Type B pancreatic cell (in vitro differentiated cells): ENCODE measurements around the gene MGMT. TPM values are rescaled to one million over a fixed set of nuclear protein-coding genes. Genes with fewer than 3 reads are reported as not detected.

Experiments used
- DNase-seq: peaks from one replicate; pipeline ENCODE4 v3.0.0; 2021; ENCODE audit warnings: mixed read lengths; ENCODE audit not compliant: unreplicated experiment; ENCODE audit errors: extremely low spot score
- H3K27ac Mint-ChIP-seq: 2 replicates; pipeline ENCODE4 v1.8.0; 2021; ENCODE audit warnings: mild to moderate bottlenecking, mixed read lengths
- H3K27me3 Mint-ChIP-seq: 2 replicates; pipeline ENCODE4 v1.8.0; 2021; ENCODE audit warnings: mixed read lengths
- H3K36me3 Mint-ChIP-seq: 2 replicates; pipeline ENCODE4 v1.8.0; 2021; ENCODE audit warnings: mixed read lengths
- H3K4me1 Mint-ChIP-seq: one replicate; pipeline ENCODE4 v1.8.0; 2021; ENCODE audit warnings: mixed read lengths; ENCODE audit not compliant: unreplicated experiment
- H3K4me3 Mint-ChIP-seq: 2 replicates; pipeline ENCODE4 v1.8.0; 2021; ENCODE audit warnings: mild to moderate bottlenecking, mixed read lengths
- H3K9me3 Mint-ChIP-seq: 2 replicates; pipeline ENCODE4 v1.8.0; 2021; ENCODE audit warnings: mixed read lengths
- total RNA-seq: library from RNA; stranded (reverse); gene quantifications from 2 replicates; pipeline ENCODE4 v1.2.1, GENCODE V29; 2021; ENCODE audit warnings: low replicate concordance
- TF ChIP-seq, protein P1 (sequence below): fragments of 200-600 bp; sonication (generic); conservative IDR thresholded peaks from 2 replicates; pipeline ENCODE4 v1.5.0; 2021; ENCODE audit warnings: antibody characterized with exemption, mild to moderate bottlenecking

The MGMT gene
- total RNA-seq, 1 donor from 2014 or later = 18.8 TPM

DNA sequence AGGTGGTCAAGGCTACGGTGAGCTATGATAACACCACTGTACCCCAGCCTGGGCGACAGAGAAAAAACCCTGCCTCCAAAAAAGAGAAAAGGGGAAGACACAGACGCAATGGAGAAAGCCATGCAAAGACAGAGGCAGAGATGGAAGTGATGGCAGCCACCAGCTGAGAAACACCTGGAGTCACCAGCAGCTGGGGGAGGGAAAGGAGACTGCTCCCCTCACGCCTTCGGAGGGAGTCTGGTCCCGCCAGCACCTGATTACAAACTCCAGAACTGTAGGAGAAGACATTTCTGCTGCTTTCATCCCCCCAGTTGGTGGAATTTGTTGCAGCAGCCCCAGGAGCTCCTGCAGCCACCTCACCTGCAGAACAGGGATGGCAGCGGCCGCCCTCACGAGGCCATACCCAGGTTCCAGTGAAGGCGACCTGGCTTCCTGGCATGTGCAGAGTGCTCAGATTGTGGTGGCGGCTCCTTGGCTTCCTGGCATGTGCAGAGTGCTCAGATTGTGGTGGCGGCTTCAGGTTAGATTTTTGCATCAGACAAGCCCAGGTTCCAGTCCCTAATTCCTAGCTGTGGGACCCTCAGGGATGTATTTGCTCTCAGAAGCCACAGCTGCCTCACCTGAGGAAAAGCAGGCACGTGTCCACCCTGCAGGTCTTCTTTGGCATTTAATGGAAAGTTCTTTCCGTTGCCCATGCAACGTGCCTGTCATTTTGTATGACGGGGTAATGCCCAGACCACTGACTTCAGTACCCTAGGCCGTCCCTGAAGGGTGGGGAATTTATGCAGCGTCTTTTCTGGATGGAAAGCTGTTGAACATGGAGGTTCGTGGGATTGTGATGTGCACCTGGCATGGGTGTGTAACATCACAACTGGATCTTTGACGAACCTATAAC lies 314.1 kb downstream of the MGMT start:
- H3K4me1 Mint-ChIP-seq = no peaks in the 10 kb centered on the region
- TF ChIP-seq, protein P1, sequence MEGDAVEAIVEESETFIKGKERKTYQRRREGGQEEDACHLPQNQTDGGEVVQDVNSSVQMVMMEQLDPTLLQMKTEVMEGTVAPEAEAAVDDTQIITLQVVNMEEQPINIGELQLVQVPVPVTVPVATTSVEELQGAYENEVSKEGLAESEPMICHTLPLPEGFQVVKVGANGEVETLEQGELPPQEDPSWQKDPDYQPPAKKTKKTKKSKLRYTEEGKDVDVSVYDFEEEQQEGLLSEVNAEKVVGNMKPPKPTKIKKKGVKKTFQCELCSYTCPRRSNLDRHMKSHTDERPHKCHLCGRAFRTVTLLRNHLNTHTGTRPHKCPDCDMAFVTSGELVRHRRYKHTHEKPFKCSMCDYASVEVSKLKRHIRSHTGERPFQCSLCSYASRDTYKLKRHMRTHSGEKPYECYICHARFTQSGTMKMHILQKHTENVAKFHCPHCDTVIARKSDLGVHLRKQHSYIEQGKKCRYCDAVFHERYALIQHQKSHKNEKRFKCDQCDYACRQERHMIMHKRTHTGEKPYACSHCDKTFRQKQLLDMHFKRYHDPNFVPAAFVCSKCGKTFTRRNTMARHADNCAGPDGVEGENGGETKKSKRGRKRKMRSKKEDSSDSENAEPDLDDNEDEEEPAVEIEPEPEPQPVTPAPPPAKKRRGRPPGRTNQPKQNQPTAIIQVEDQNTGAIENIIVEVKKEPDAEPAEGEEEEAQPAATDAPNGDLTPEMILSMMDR = no peak
- H3K27me3 Mint-ChIP-seq = no peaks in the 10 kb centered on the region
- DNase-seq = no peak
- H3K36me3 Mint-ChIP-seq = peaks cover 2% of the 10 kb centered on the region
- H3K27ac Mint-ChIP-seq = no peak overlapping the region
- no peak overlapping the region for H3K4me3 Mint-ChIP-seq
- no peaks in the 10 kb centered on the region for H3K9me3 Mint-ChIP-seq

DNA sequence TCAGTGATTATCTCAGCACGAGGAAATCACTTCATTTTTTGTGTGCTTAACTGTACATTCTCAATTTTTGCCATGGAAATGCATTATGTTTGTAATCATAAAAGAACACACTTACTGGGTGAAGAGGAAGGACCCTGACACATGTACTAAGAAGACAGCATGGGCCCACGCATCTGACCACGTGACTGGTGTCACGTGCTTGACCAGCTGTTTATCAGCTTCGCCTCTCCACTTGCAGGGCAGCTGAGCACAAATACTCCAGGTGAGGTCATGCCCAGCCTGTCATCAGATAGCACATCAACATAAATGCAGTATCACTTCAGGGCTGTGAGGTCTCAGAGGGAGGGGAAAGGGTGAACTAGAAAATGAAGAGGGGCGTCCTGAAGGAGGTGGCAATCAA lies 317.2 kb downstream of the MGMT start:
- DNase-seq = no peak
- TF ChIP-seq, protein P1 = no peak
- no peaks in the 10 kb centered on the region for H3K4me1 Mint-ChIP-seq
- no peak overlapping the region for H3K4me3 Mint-ChIP-seq
- no peaks in the 10 kb centered on the region for H3K27me3 Mint-ChIP-seq
- peaks cover 8% of the 10 kb centered on the region for H3K36me3 Mint-ChIP-seq
- peaks cover under 1% of the 10 kb centered on the region for H3K9me3 Mint-ChIP-seq
- no peak overlapping the region for H3K27ac Mint-ChIP-seq

DNA sequence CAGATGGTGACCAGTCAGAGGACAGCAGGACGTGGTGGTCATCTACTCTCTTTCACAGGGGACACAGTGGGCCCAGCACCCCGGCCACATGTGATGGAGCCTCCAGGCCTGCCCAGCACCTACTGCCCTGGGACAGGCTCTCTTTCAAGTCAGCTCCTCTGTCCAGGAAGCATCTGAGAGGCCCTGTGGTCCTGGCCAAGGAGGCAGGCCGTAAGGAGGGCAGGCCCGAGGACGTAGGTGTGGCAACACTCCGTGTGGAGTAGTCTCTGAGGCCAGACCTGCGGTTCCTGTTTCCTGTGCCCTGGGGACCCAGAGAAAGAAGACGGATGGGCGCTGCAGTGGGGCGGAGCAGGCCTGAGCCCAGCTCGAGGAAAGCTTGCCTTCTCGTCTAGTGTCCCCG lies 317.9 kb downstream of the MGMT start:
- Mint-ChIP-seq H3K27me3 (no peaks in the 10 kb centered on the region), H3K9me3 (peaks cover 6% of the 10 kb centered on the region), H3K27ac (no peak overlapping the region), H3K36me3 (peaks cover 8% of the 10 kb centered on the region), H3K4me1 (no peaks in the 10 kb centered on the region), H3K4me3 (no peak overlapping the region)
- TF ChIP-seq, protein P1 = no peak
- DNase-seq = no peak

DNA sequence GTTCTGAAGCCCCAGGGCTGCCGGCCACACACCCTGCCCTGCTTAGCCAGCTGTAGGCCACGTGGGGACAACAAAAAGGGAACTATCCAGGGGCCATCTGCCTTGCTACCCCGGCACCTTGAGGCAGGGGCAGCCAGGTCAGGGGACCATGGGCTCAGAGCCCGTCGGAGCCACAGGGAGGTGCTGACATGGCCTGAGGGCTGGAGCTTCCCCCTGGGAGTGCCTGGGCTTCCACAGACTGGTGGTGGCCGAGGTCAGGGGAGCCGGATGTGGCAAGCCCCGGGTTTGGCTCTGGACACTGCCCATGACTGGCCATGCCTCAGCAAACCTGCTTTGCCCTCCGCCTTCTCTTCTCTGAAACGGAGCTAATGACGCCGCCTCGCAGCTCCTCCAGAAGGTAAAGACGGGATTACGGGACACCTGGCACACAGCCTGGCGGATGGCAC lies 318.5 kb downstream of the MGMT start:
- Mint-ChIP-seq H3K27ac (no peak overlapping the region), H3K27me3 (no peaks in the 10 kb centered on the region), H3K36me3 (peaks cover 8% of the 10 kb centered on the region), H3K4me1 (no peaks in the 10 kb centered on the region), H3K4me3 (no peak overlapping the region), H3K9me3 (peaks cover 9% of the 10 kb centered on the region)
- TF ChIP-seq, protein P1 = no peak
- DNase-seq = no peak

DNA sequence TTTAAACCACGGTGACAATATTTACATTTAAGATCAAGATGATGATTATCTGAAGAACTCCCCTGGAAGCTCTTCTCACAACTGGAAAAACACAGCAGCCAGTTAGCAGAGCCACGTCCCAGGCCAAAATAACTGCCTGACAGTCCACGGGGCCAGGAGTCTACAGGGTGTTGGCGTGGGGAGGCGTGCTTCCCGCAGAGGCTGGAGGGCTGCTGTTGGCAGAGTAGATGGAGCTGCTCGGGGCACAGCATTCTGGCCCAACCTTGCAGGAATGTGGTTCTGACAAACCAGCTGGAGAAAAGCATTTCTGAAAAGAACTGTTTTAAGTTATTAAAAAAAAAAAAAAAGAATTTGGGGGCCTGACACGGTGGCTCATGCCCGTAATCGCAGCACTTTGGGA lies 319.2 kb downstream of the MGMT start:
- Mint-ChIP-seq H3K9me3 (peaks cover 9% of the 10 kb centered on the region), H3K4me3 (no peak overlapping the region), H3K27ac (no peak overlapping the region), H3K27me3 (no peaks in the 10 kb centered on the region), H3K36me3 (peaks cover 8% of the 10 kb centered on the region), H3K4me1 (no peaks in the 10 kb centered on the region)
- TF ChIP-seq, protein P1 = no peak
- no peak for DNase-seq
